NCI-H1092 (cell line): ENCODE data around the gene TAL1.
A peak's percentile ranks its signal among the peaks of the same experiment; 100 is the strongest.
"Not testable (repeated sequence)": the region's sequence is repeated elsewhere in the genome, so short reads cannot be mapped to it uniquely, and the experiment has no call there.

Experiments
- DNase-seq: peaks from one replicate; lab custom pipeline; 2025; lab: John Stamatoyannopoulos, UW

TAL1 gene

GRCh38 chr1:47211796-47212269 lies 20.2 kb downstream of the TAL1 start:
- no peak for DNase-seq

GRCh38 chr1:47210666-47211065 lies 21.4 kb downstream of the TAL1 start:
- no peak for DNase-seq

DNA sequence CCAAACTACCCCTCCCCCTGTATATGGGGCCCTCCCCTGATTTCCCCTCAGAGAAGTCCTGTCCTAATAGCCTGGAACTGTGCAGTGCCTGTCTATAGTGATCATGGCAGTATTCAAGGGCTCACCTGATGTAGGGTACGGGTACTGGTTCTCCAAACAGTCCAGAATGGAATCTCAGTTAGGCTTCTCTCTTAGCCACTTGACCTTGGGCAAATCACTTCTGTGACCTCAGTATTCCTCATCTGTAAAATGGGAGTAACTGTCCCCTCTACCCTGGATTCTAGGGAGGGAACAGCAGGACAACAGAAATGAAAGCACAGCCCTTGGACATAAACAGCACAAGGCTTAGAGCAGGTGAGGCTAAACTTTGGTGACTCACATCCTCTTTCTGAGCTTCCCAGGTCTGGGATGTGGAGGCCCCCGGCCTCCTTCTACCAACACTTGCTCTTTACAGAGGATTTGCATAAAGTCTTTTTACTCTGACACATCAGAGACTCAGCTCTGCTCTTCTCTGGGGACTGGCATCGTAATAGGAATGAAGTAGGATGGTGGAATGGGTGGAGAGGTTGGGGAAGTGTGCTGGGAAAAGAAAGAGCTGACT lies 22.2 kb downstream of the TAL1 start:
- DNase-seq = no peak

- no peak for DNase-seq
Observed at GRCh38 chr1:47209091-47209490, 22.9 kb downstream of the TAL1 start.

DNA sequence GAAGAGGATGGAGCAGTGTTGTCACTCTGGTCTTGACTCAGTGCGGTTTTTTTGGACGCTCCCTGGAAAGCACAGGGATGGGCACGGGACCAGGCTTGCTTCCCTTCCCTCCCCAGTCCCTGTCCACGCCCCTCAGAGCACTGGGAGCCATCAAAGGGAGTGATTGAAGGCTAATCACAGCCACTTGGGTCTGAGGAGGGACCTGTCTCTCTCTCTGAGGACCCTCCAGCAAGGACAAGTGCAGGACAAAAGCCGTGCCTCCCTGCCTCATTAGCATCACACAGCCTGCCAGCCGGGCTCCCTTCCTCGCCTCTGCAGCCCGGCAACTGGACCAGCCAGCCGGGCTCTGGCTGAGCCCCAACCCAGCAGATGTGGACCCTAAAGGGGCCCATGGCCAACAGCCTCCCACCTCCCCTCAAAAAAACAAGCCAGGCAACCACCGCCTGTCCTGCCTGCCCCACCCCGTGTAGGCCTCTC lies 23.6 kb downstream of the TAL1 start:
- no peak for DNase-seq

DNA sequence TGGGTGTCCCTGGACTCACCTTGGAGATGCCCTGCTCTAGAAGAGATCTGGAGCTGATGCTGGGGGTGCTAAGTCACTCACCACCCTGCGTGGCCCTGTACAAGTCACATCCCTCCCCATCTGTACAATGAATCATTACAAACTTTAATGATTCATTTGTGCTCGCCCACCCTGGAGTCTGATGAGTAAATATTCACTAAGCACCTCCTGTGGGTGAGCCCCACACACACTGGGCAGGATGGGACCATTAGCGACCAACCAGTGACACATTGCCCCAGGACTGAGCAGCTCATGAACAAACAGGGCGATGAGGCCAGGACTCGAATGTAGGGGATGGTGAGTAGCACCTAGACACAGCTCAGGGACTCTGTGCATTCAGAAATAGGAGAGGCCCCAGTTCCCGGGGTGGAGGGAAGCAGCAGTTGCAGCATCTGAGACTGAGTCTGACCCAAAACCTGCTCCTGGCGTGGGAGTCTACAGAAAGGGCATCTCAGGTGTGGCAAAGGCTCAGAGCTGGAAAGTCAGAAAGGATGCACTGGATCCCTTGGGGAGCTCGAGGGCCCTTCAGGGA lies 24.1 kb downstream of the TAL1 start:
- no peak for DNase-seq

DNA sequence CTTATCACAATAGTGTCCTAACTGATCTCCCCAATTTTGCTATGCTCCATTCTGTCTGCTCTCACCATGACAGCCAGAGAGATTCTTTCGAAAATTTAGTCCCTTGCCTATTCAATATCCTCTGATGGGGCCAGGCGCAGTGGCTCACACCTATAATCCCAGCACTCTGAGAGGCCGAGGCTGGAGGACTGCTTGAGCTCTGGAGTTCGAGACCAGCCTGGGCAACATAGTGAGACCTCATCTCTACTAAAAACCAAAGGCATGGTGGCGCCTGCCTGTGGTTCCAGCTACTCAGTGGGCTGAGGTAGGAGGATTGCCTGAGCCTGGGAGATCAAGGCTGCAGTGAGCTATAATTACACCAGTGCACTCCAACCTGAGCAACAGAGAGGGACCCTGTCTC lies 26.1 kb downstream of the TAL1 start:
- no peak for DNase-seq

DNA sequence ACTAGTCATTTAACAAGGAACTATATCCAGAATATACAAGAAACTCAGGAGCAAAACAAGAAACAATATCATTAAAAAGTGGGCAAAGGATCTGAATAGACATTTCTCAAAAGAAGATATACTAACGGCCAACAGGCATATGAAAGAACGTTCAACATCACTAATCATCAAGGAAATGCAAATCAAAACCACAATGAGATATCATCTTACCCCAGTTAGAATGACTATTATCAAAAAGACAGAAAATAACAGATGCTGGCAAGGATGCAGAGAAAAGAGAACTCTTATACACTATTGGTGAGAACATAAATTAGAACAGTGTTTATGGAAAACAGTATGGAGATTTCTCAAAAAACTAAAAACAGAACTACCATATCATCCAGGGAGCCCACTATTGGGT lies 28.5 kb downstream of the TAL1 start:
- DNase-seq = not testable (repeated sequence)

GRCh38 chr1:47201179-47201578 lies 30.8 kb downstream of the TAL1 start:
- no peak for DNase-seq

DNA sequence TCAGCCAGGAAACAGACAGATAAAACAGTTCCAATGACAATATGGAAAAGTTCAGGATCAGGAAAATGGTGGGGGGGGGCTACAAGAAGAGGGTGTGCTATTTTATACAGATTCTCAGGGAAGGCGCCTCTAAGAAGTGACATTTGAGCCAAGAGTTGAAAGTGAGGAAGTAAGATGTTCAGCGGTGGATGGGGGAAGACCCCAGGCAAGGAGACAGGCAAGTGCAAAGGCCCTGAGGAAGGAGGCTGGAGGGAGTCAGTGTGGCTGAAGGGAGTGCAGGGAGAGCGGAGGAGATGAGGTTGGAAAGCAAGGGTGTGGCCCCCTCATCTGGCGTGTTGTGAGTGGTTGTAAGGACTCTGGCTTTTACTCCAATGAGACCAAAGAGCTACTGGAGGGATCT lies 33.8 kb downstream of the TAL1 start:
- DNase-seq = no peak

DNA sequence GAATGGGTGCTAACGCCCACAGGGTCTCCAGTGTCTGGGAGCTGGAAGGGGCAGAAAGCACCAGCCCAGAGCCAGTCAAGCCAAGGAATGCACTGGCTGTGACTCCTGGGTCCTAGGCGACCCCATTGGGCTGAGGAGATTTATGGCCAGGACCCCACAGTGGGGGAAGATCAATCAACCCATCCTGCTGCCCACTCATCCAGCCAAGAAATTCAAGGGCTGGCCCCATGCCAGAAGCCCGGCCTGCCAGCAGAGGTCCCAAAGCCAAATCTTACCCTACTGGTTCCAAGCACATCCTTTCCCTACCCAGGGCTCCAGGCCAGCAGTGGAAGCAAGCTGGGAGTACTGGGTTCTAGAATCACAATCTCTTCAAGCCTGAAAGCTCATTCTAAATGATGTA lies 35.4 kb downstream of the TAL1 start:
- DNase-seq = no peak

DNA sequence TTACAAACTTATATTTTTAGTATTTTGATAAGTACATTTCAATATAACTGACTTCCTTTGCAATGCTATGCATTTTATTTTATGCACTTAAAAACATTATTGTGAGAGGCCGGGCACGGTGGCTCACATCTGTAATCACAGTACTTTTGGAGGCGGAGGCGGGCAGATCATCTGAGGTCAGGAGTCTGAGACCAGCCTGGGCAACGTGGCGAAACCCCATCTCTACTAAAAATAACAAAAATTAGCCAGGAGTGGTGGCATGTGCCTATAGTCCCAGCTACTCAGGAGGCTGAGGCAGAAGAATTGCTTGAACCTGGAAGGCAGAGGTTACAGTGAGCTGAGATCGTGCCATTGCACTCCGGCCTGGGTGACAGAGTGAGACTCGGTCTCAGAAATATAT lies 36.0 kb downstream of the TAL1 start:
- not testable (repeated sequence) for DNase-seq

- no peak for DNase-seq
Observed at GRCh38 chr1:47194311-47194710, 37.7 kb downstream of the TAL1 start.

DNA sequence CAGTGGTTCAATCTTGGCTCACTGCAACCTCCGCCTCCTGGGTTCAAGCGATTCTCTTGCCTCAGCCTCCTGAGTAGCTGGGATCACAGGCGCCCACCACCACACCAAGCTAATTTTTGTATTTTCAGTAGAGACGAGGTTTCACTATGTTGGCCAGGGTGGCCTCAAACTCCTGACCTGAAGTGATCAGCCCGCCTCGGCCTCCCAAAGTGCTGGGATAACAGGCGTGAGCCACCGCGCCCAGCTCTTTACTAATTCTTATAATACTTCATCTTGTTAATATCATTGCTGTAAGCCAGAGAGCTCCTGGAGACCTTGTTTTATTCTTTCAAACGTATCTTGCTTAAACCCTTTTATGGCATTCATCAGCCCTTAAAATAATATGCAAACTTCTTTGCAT lies 38.5 kb downstream of the TAL1 start:
- DNase-seq = not testable (repeated sequence)

GRCh38 chr1:47192458-47193384 lies 39.3 kb downstream of the TAL1 start:
- DNase-seq = peak; percentile 29

DNA sequence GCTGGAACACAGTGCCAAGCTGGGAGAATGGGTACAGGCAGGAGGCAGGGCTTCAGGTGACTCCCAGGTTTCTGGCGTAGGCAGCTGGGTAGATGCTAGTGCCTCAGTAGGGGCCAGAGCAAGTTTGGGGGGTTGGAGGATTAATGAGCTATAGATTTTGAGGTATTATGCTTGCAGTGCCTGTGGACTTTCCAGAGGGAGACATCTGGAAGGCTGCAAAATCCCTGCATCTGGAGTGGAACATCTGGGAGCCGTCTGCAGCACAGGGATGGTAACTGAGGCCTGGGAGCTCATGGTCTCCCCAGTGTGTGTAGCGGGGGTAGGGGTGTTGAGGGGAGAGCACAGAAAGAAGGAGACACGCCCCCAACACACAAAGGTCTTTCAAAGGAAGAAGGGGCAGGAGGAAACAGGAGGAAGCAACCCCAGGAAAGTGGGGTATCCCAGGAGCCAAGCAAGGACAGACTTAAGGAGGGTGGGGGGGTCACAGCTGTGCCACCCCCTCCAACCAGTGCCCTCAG lies 40.0 kb downstream of the TAL1 start:
- no peak for DNase-seq

DNA sequence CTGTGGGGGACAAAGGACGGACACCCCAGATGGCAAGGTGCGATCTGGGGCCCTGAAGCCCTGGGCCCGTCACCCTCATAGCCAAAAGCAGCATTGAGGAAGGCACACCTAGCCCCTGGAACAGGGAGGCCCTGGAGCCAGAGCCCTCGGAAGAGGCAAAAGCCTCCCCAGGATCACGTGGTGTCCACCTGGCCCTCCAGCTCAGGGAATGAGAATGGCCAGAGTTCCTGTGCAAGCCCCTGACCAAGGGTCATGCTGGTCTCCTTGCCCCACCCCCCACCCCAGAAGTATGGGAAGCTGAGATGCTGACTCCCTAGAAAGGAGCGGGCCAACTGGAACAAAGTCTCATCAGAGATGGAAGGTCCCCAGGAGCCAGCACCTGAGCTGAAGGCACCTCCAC lies 41.2 kb downstream of the TAL1 start:
- DNase-seq = no peak

GRCh38 chr1:47190509-47190855 lies 41.5 kb downstream of the TAL1 start:
- DNase-seq = no peak

DNA sequence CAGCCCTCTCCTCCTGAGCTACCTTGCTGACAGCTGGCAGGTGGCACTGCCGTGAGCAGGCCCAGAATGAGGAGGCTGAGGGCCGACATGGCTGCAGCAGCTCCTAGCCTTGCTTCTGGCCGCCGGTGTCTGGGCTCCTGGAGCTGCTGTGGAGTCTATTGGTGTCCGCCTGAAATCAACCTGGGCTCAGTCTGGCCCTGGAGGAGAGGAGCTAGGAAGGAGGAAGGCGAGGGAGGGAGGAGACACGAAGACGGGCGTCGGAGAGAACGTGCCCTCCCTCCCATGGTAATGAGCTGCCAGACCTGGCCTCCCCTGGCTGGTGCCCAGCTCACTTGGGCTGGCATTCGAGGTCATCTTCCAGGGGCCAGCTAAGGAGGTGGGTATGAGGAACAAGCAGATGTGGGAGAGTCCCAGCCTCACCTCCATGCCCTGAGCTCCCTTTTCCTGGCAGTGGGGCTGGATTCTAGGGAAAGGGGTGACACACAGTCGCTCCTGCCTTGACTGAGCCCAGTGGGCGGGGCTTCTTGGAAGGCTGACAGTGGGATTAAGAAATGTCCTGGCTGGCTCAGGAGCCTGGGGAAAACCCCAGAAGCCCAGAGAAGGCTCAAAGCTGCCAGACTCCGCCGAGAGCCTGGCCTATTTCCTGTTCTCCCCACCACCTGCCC lies 42.0 kb downstream of the TAL1 start, which contains the start of gene PDZK1IP1:
Gene PDZK1IP1 (minus strand): TSS at position 193 of the 665 bp plus-strand sequence. CDS start 104 bp downstream, at position 89.
- no peak for DNase-seq

DNA sequence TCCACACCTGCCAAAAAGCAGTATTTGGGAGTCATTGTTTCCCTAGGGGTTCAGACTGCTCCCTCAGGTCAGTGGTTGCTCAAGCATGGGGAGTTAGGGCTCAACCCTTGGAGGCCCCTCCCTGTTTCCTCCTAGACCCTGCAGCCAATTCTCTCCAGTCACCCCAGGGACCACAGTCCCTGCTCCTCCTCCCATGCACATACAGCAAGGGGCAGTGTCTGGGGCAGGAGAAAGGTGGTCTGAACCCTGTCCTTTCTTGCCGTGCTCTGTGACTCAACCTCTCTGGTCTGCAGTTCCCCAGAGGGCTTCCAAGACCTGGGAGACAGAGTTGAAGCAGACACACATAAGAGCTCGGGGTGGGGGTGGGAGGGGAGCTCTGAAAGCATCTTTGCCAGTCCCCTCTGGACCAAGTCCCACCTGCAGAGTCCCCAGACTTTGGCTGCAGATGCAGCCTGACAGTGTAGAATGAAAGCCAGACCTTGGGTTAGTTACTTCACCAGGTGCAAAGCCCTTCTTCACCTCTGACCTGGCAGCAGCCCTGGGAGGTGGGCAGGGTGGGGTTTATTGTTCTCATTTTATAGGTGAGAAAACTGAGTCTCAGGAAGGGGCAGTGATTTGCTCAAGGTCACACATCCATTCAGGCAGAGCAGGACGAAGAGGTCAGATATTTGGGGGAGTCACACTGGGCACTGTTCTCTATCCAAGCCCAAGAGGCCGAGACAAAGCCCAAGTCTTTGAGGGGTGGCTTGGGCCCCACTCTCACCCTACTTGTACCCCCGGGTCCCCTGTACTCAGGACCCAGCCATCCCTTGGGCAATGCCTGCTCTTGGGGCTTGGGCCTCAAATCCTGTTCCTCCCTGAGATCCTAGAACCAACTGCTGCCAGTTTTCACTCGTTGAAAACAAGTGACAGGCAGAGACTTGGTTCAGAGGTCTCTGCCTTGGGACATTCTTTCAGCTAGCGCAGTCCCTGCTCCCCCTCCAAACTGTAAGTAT lies 42.9 kb downstream of the TAL1 start:
- DNase-seq = no peak

DNA sequence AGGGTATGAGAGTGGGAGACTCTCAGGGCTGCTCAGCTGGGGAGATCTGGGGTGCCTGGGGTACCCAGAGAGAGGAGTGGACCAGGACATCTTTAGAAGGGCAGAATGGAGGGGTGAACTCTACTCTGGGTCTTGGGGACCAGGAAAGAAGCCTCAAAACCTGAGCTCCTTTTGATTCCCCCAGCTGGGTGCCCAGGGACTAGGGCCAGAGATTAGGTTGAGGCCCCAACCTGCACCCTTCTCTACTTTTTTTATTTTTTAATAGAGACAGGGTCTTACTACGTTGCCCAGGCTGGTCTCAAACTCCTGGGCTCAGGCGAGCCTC lies 44.1 kb downstream of the TAL1 start:
- no peak for DNase-seq
